AG04449 (cell line): ENCODE measurements around the gene ELL.

Source experiments
- CTCF ChIA-PET: fragments of 350-600 bp; formaldehyde crosslinking; extraction: SDS; loops from one replicate; lab custom pipeline; 2021; ENCODE audit warnings: antibody characterized with exemption; lab: Yijun Ruan, JAX
- POLR2A ChIA-PET: fragments of 400-600, 350-600 bp; formaldehyde crosslinking; extraction: SDS; loops from one replicate; lab custom pipeline; 2020; ENCODE audit warnings: antibody characterized with exemption, inconsistent platforms; lab: Yijun Ruan, JAX
- DNase-seq: peaks from one replicate; pipeline ENCODE4 v3.0.0-alpha.2; 2010; ENCODE audit warnings: low read depth, low spot score
- H3K4me3 ChIP-seq: 2 replicates; pipeline ENCODE4 v1.5.1; 2011; ENCODE audit warnings: low read depth, mild to moderate bottlenecking, control low read depth, low read length
- TF ChIP-seq, protein P1 (sequence below): IDR thresholded peaks from one replicate; pipeline ENCODE4 v1.5.1; 2011; ENCODE audit warnings: mild to moderate bottlenecking, moderate library complexity, low read length, control low read depth, inconsistent platforms; ENCODE audit not compliant: insufficient read depth; ENCODE audit errors: missing control alignments

Gene ELL

DNA sequence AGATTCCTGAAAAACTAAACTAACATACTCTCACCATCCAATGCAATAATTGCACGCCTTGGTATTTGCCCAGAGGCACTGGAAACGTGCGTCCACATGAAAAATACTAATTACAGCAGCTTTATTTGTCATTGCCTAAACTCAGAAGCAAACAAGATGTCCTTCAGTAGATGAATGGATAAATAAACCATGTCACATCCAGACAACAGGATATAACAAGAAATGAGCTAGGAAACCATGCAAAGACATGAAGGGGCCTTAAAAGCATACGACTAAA, 25.0 kb downstream of the ELL start:
- CTCF ChIA-PET = interaction anchor here (1.0 to 3.9 kb wide), 4 partner anchors 21 to 46 kb away, joined by 3 to 12 read pairs (median 4); partner anchors contain the start of gene ELL
- POLR2A ChIA-PET = no interaction called here
- TF ChIP-seq, protein P1, sequence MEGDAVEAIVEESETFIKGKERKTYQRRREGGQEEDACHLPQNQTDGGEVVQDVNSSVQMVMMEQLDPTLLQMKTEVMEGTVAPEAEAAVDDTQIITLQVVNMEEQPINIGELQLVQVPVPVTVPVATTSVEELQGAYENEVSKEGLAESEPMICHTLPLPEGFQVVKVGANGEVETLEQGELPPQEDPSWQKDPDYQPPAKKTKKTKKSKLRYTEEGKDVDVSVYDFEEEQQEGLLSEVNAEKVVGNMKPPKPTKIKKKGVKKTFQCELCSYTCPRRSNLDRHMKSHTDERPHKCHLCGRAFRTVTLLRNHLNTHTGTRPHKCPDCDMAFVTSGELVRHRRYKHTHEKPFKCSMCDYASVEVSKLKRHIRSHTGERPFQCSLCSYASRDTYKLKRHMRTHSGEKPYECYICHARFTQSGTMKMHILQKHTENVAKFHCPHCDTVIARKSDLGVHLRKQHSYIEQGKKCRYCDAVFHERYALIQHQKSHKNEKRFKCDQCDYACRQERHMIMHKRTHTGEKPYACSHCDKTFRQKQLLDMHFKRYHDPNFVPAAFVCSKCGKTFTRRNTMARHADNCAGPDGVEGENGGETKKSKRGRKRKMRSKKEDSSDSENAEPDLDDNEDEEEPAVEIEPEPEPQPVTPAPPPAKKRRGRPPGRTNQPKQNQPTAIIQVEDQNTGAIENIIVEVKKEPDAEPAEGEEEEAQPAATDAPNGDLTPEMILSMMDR = no peak
- no peak for DNase-seq
- H3K4me3 ChIP-seq = no peak overlapping the region

DNA sequence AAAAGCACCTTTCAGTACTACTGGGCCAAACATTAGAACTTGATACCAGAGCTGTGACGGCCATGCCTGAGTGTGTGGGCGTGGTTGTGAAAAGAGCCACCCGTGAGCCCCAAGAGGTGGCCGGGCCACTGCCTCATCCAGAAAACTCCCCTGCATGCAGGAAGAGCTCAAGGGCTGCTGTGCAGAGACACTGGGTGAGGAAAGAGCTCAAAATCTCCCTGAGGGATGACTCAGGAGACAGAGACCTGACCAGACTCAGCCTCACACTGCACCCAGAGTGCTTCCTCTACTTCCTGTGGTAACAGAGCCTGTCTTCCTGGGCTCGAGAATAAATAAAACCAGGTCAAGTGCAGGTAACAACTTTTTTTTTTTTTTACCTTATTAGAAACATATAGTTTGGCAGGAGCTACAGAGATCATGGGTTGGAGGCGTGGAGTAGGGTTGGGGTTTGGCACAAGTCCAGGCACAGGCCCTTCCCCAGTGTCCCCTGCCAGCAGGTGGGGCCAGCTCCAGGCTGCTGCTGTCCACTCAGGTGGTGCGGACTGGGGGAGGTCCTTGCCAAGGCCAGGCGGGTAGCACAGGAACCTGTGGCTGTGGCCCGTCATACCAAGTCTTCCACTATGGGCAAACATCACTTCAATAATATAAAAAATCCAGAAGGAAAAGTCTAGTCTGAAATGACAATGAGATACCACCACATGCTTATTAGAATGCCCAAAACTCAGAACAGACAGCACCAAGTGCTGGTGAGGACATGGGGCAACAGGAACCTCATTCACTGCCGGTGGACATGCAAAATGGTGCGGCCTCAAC, 25.5 kb downstream of the ELL start:
- POLR2A ChIA-PET = interaction anchor here (0.6 kb wide), 1 partner anchor 300 kb away, joined by 3 read pairs; no protein-coding TSS in a partner anchor
- H3K4me3 ChIP-seq = no peak overlapping the region
- DNase-seq = no peak
- CTCF ChIA-PET = interaction anchor here (0.9 to 3.9 kb wide), 5 partner anchors 11 to 45 kb away, joined by 3 to 12 read pairs (median 3); partner anchors contain the start of gene ELL
- TF ChIP-seq, protein P1 = no peak

DNA sequence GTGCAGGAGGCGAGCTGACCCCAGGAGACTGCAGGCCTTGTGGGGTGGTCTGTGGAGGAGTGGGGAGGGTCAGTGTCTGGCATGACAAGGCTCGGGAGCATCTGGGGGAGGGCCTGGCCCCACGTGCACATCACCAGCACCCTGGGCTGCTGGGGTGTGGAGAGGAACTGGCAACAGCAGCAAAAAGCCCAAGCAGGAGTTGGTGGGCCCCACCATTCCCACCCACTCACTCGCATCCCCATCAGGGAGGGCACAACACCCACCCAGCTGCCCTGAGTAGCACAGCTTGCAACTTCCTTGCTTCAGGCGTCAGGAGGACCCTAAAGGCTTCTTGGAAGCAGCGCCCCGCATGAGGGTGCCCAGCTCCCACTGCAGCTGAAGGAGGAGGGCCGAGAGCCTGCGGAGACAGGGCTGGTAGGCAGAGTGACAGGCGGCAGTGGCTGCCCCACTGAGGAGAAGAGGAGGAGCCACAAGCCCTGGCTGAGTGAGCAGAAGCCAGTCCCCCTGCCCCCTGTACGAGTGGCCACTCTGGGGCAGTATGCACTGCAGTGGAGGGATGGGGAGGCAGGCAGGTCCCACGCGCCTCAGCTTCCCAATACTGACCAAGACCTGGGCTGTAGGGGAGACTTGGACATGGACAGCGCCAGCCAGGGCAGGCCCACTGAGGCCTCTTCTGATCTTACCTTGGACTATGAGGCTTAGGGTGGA, 26.5 kb downstream of the ELL start:
- no peak for DNase-seq
- H3K4me3 ChIP-seq = no peak overlapping the region
- TF ChIP-seq, protein P1 = peak; percentile 13
- CTCF ChIA-PET = interaction anchor here (1.0 to 3.9 kb wide), 5 partner anchors 25 to 99 kb away, joined by 3 to 12 read pairs (median 5); partner anchors contain the start of gene ELL
- POLR2A ChIA-PET = interaction anchor here (0.6 kb wide), 1 partner anchor 301 kb away, joined by 3 read pairs; no protein-coding TSS in a partner anchor

DNA sequence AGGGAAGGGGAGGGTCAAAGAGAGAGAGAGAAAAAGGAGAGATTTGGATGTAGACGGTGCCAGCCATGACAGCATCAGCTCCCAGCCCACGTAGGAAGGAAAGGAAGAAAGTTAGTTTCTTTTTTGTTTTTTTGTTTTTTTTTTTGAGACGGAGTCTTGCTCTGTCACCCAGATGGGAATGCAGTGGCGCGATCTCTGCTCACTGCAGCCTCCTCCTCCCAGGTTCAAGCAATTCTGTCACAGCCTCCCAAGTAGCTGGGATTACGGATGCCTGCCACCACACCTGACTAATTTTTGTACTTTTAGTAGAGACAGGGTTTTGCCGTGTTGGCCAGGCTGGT, 27.6 kb downstream of the ELL start:
- CTCF ChIA-PET = interaction anchor here (1.3 to 3.9 kb wide), 4 partner anchors 9 to 100 kb away, joined by 3 to 15 read pairs (median 4); no protein-coding TSS in a partner anchor
- TF ChIP-seq, protein P1 = no peak
- no peak overlapping the region for H3K4me3 ChIP-seq
- no peak for DNase-seq
- POLR2A ChIA-PET = interaction anchor here (1.3 kb wide), 1 partner anchor 26 kb away, joined by 3 read pairs; no protein-coding TSS in a partner anchor

DNA sequence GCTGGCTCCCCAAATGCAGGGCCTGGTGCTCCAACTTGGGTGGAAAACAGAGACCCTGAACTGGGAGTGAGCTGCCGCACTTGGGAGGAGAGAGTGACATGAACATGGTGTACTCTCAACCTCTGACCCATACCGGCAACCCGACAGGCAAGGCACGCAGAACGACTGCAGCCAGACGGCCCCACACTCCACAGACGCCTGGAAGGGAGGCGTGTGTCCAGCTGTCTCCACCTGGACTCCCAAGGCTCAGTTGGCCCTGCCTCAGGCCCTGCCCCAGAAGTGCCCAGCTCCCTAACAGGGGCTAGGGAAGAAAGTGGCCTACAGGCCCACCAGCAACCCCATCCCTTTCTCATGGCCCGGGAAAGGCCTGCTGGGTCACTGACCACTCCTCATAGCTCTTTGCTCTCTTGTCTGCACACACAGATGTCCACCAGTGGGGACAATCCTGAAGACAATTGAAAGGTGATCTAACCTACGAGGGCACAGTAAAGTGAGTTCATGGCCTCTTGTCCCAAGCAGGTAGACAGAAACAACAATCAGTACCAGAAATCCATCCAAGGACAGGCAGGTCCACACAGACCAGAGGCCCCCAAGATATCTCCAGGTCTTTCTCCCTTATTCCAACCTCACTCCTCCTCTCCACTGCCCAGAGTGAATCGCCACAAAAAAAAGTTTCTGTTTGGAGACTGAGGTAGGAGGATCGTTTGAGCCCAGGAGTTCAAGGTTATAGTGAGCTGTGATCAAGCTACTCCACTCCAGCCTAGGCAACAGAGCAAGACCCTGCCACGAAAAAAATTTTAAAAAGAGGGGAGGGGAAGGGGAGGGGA, 28.2 kb downstream of the ELL start:
- POLR2A ChIA-PET = interaction anchor here (0.7 to 1.3 kb wide), 2 partner anchors 14 to 27 kb away, joined by 3 read pairs; no protein-coding TSS in a partner anchor
- DNase-seq = no peak
- TF ChIP-seq, protein P1 = no peak
- CTCF ChIA-PET = interaction anchor here (1.2 to 3.9 kb wide), 6 partner anchors 8 to 100 kb away, joined by 3 to 15 read pairs (median 4); no protein-coding TSS in a partner anchor
- H3K4me3 ChIP-seq = no peak overlapping the region
